T-helper 1 cell treated with Interleukin-12 subunit alpha and Interleukin-12 subunit beta and Interleukin-4 antibody, amounts not matched to agents 30 ng/mL and 1 ng/mL, for 36 hours (primary cell): ENCODE measurements around the gene SLC37A1. TPM values are rescaled to one million over a fixed set of nuclear protein-coding genes. Genes with fewer than 3 reads are reported as not detected.

Experiments used
- intact Hi-C: fragments of 100-400 bp; cut with micrococcal nuclease; formaldehyde crosslinking; loops from one replicate; pipeline ENCODE4 v1.15.1; 2024
- total RNA-seq: library from RNA; stranded (reverse); gene quantifications from 2 replicates; pipeline ENCODE4 v1.2.3, GENCODE V29; 2022

SLC37A1 gene
- total RNA-seq, 1 donor from 2014 or later, result 14.3 TPM

DNA sequence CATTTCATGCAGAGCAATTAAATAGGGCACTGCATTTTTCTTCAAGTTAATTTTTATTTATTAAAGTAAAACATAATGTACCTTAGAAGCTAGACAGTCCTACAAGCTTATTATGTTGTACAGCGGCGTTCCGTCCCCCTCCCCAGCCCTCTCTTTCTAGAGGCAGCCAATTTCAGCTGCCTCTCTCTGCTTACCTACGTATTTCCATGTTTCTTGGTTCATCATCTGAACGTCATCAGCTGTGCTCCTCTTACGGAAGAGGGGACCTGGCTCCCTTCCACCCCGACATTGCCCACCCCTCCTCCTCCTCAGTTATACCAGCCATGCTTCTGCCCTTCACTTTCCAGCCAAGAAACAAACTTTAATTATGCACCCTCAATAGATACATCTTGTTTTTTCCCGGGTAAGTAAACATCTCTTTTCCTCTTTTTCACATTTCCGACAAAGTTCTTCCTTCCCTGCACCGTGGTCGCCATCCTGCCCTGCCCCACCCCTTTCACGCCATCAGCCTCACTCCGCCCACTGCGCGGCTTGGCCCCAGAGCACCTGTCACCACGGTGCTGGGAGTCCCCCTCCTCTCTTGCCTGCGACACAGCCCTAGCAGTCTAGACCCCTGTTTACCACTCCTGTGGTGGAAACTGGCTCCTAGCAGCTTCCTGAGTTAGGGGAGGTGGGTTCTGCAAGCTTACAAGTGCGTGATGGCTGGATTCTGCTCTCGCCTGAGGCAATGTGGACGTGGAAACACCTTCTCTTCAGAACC, 57.9 kb downstream of the SLC37A1 start:
- intact Hi-C loops, result no loop called here

DNA sequence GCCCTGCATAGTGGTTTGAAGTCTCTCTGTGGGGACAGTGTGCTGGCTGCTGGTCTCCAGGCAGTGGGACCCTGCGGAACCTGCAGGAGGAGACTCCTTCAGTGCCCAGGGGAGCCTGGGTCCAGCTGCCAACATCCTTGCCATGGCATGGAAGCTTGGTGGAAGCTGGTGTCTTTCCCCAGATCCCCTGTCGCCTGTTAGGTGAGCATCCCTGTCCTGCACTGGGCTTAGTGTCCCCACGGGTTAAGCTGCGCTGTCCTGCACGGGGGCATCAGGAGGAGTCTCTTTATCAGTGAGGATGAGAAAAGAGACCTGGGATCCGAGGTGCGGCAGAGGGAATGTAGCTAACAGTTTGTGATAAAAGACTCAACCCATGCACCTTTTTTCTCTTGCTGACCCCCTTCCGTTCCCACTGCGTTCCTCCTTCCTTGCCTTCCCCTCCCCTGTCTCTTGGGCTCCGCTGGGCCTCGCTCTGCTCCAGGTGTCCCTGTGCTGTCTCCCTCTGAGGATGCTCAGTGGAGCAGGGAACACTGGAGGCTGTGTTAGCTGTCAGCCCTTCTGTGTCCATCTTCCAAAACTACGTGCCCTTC, 59.3 kb downstream of the SLC37A1 start:
- intact Hi-C loops, result no loop called here

DNA sequence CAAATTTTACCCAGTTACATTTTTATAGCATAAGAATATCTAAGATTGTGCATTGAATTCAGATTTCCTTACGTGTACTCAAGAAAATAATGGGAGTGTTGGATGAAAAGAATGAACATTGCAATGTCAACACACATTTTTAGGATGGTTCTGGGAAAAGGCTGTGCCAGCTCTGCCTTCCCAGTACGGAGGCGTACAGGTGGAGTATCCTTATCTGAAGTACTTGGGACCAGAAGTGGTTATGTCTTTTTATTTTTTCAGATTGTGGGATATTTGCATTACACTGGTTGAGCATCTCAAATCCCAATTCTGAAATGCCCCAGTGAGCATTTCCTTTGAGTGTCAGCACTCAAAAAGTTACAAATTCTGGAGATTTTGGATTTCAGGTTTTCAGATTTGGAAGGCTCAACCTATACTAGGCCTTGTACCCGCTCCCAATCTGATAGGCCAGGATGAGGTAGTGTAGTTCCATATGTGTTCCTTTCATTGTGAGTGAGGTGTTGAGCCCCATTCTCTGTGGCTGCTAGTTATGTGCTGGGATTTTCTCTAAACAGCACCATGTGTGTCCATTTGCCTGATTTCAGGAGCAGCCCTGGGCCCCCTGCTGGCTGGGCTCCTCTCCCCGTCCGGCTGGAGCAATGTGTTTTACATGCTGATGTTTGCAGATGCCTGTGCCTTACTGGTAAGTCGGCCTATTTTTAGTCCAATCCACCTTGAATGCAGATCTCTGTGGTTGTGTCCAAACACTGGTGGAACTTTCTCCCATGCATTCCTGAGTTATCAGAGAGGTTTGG, 60.8 kb downstream of the SLC37A1 start:
- intact Hi-C loops, result no loop called here

DNA sequence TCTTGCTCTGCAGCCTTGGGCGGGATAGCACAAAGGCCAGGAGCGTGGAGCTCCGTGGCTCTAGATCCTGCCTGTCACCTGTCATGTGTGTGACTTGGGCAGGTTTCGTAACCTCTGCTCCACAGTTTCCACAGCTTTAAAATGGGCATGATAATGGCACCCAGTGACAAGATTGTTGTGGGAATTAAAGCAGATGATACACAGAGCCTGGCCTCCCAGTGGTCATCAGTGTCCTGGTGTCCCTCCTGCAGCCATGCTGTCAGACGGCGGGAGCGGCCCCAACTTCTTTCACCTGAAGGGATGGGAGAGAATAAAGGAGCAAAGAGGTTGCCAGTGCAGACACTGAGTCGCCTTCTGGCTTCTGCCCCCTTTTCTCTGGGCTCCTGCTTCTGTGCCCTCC, 61.5 kb downstream of the SLC37A1 start:
- intact Hi-C loops, result no loop called here

DNA sequence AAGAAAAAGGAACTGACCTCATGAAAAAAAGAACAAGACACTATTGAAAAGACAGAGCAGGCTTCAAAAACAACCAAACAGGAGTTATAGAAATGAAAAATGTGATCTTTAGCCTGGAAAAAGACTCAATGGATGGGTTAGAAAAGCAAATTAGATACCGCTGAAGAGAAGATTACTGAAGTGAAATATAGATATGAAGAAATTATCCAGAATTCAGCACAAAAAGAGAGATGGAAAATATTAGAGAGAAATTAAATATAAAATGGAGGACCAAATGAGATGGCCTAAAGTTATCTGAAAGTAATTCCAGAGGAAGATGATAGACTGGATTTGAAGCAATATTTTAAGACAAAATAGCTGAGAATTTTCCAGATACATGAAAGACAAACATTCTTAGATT, 63.0 kb downstream of the SLC37A1 start:
- intact Hi-C loops, result no loop called here

DNA sequence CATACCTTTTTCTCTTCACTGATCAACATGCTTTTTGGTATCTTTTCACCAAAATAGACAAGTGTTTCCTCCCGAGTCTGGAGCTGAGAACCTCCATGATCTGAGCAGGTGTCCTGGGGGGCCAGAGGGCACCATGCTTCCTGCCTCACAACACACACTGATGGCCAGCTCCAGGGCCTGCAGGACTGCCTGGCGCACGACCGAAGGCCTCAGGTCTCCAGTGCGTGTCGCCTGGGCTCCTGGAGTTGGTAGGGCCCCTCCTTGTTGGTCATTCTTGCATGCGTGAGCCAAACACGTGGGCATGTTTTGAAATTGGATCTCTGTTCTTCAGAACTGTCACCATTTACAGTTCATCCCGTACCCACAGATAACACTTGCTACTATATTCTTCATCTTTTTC, 64.4 kb downstream of the SLC37A1 start:
- intact Hi-C loops, result no loop called here

DNA sequence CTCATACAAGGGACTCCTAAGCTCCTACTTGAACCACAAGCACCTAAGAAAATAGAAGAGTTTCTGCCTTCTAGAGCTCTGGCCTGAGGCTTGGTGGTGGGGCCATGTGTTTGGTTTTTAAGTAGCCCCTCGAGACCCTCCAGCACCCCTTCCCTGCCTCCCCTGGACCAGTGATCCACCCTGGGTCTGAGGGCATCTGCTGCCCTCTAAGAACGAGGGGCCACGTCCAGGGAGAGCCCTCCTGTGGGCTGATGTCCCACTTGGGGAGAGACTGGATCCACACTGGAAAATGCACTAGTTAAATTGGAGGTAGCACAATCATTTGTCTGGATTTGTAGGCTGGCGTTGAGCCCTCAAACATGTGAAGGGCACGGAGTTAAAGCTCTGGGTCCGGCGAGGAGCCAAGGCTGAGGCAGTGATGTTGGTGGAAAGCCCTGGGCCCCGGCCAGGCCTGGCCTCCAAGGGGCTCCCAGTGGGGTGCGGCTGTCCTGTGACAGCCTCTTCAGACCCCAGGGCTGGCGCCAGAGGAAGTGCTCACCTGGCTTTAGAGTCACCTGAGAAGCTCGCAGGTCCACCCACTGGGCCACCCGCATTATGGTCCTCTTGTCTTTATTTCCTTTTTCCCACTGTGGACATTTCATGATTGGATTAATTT, 65.2 kb downstream of the SLC37A1 start:
- intact Hi-C loops, result no loop called here

DNA sequence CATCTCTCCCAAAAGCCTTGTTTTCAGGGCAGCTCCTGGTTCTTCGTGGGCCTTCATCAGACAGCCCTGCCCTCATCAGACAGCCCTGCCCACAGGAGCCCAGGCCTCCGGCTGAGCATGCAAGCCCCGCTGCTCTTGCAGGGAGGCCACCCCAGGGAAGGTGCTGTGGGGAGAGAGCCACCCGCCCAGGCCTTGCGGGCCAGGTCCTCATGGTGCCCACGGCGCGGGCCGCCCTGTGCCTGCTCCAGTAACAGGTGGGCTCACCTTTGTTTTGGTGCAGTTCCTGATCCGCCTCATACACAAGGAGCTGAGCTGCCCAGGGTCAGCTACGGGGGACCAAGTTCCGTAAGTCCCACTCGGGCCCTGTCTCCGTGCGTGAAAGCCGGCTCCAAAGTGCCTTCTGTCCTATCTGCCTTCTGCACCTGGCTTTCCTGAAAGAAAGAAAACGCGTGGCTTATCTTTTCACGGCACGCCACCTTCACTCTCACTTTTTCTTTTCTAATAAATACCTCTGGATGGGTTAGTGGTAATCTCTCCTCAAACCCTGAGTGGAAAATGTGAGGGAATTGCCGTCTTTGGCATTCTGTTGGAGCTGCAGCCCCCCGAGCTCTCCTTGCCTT, 65.9 kb downstream of the SLC37A1 start:
- intact Hi-C loops, result no loop called here

DNA sequence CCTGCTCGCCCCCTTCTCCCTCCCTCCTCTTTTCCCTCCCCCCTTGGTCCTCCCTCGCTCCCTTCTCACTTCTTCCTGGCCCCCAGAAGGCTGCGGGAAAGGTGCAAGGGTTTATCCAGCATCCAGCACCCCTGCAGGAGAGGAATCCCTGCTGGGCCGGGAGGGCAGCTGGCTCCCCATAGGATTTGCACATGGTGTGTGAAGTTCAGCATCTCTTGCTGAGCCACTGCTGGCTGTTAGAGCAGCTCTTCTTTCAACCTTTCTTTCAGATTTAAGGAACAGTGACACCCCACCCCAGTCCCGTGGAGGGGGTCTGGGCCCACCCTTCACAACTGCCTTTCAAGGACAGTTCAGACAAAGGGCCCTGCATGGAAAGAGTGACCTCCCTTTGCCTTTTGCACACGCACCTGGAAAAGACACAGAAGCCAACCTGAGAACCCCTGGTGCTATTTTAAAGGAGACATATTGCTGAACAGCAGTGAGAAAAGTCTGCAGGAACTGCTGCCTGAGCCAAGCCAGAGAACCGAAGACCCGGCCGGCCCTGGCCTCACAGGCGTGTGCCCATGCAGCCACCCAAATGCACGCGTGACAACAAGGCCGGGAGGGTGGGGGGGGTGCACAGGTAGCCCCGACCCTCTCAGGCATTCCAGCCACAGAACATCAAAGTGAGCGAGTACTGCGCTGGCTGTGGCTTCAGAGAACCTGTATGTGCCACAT, 66.6 kb downstream of the SLC37A1 start:
- intact Hi-C loops, result no loop called here

DNA sequence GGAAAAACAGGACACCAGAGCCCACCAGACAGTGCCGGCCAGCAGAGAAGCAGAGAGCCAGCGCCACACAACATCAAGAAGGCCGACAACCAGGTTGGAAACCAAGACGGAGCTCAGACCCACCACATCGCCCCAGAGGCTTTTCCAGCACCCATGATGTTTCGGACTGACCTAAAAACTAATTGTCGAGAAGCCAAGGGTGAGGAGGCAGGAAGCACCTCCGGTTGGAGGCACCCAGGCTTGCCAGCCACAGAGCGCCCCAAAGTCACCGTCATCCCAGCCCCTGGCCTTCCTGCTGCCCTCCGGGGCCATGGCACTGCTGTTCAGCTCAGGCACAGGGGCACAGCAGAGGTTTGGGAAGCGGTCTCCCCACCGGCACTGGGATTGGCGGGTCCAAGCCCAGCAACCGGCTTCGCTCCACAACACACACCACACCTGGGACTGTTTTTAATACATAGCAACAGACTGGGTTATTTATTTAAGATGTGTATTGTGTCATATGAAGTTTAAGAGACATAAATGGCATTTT, 67.2 kb downstream of the SLC37A1 start:
- intact Hi-C loops, result no loop called here

DNA sequence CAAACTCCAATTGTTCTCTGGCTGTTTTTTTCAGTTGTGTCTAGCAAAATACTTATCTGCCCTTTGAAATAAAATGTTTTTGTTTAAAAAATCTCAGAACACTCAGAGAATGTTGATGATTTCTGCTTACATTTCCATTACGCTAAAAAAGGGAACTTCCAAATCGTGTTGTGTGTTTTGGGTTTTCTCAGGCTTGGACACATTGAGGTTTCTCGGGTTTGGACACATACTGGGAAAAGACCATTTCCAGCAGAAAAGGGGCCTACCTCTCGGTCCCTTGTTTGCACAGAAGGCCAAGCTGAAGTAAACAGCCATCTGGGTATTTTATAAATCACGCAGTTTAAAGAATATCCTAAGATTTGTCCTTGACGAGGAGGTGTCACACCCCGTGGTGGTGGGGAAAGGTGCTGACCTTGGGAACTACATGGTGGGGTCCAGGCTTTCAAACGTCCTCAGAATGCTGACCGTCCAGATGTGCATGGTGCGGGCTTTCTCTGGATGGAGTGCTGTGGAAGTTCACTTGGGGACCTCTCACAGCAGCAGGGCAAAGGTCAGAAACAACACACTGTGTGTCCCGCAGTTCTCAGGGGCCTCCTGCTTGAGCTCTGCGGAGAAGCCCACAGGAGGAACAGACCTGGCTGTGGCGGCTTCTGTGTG, 67.8 kb downstream of the SLC37A1 start:
- intact Hi-C loops, result no loop called here

DNA sequence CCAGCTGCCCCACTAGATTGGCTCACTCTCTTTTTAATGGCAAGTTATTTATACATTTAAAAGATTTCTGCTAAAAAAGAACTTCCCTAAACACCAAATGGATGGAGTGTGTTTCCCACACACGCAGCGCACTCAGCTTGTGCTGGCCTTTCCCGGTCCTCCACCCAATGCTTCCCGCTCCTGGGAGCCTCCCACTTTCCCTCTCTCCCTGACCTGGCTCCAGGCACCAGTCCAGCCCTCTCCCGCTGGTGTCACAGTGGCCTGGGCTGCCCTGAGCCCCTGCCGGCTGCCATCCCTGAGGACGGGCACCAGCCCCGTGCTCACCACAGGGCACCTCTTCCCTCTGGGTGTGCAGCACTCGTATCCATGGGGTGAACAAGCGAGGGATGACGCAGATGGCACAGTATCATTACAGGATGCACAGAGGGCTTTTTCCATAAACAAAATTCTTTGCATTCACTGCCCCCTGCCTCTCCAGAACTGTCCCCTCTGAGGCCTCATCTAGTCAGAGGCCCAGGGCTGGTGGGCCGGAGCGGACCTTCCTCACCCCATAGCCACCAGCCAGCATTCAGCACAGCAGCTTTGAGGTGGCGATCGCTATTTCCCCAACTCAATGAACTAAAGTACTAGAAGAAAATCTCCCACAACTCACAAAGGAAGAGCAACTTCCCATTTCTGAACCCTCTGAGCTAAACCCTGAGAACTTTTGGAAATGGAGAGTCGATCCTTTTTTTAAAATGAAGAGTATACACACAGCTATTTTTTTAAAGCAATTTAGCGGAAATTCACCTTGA, 68.5 kb downstream of the SLC37A1 start:
- intact Hi-C loops, result no loop called here

DNA sequence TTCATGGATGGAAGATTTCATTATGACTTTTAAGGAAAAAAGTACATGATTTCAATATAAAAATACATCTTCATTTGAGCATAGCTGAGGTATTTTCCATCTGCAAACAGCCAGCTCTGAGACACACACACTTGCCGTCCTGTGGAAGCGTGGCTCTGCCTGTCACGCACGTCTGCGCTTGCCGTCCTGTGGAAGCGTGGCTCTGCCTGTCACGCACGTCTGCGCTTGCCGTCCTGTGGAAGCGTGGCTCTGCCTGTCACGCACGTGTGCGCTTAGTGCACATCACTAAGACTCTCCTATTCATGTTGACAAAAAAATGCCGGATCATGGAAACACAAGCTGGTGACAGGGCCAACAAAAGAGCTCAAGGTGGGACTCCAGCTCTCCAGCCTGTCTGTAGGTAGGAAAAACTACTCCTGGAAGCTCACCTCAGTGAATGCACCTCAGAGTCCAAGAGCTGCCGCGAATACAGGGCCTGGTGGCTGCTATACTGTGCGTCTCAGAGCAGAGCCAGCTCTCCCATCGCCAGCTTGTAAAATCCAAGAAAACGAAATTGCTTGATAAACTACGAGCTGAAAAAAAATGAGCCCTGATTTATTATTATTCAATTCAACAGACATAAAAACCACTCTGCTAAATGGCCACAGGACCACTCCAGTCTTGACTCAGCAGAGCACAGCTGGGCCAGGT, 69.3 kb downstream of the SLC37A1 start:
- intact Hi-C loops, result no loop called here

DNA sequence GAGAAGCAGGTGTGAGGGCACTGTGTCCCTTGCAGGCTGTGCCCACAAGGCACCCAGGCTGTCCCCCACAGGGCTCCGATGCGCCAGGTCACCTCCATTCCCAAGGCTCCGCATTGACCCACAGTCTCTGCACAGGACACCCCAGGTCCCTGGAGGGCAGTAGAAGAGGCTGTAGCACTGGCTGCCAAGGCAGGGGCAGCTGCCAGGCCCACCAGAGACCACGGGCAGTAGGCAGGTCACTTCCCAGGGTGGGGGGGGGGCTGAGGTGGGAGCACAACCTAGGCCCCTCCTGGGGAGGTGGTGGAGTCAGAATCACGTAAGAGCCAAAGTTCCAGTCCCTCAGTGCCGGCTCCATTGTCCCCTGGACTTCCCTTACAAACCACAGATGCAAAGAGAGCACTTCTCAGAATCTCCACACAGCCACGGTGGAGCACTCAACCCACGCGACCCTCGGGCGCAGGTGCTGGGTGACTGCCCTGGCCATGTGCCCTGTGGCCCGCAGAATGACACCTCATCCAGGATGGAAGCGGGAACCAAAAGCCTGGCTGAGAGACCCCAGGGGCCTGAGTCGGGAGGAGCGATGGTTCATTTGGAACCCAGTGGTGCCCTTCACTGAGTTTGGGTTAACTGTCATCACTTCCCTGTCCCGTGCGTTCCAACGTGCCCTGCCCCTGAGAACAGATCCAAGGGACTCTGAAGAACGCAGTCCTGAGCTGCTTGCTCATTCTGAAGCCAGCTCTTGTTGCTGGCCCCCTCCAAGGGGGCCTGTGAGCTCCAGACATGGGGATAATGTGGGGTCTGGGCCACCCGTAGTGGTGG, 70.0 kb downstream of the SLC37A1 start:
- intact Hi-C loops, result no loop called here

DNA sequence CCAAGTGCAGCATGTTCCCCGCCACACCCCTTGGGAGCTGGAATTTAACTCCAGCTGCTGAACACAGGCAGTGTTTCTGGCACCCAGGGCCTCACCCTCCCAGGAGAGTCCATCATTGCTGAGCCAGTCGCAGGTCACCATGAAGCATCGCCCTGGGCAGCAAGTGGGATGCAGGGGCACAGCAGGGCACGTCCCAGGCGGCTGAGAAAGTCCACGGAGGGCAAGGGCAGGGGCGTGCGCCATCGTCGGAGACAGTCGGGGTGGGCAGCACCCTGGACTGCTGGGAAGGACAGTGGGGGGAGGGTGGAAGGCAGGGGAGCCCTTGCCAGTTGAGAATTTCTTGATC, 70.6 kb downstream of the SLC37A1 start:
- intact Hi-C loops, result no loop called here

DNA sequence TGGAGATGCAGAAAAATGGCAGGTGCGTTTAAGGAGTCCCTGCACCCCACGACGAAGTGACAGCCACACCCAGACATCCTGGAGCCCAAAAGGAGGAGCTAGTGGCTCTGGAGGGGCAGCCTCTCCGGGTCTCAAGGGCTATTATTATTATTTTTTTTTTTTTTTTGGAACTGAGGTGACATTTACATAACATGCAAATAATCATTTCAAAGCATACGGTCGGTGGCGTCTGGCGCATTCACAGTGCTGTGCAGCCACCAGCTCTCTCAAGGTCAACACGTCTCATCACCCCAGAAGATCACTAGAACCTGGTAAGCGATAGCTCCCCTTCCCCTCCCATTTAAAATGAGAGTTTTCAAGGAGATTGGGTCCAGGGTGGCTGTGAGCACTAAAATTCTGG, 72.2 kb downstream of the SLC37A1 start:
- intact Hi-C loops, result no loop called here

DNA sequence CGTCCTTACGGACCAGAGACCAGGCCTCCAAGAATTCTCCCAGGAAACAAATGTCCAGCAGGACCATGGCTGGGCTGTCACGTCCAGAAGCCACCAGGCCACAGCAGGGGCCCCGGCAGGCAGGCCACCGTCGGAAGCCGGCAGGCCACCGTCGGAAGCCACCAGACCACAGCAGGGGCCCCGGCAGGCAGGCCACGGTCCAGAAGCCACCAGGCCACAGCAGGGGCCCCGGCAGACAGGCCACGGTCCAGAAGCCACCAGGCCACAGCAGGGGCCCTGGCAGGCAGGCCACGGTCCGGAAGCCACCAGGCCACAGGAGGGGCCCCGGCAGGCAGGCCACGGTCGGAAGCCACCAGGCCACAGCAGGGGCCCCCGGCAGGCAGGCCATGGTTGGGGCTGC, 72.8 kb downstream of the SLC37A1 start:
- intact Hi-C loops, result no loop called here

DNA sequence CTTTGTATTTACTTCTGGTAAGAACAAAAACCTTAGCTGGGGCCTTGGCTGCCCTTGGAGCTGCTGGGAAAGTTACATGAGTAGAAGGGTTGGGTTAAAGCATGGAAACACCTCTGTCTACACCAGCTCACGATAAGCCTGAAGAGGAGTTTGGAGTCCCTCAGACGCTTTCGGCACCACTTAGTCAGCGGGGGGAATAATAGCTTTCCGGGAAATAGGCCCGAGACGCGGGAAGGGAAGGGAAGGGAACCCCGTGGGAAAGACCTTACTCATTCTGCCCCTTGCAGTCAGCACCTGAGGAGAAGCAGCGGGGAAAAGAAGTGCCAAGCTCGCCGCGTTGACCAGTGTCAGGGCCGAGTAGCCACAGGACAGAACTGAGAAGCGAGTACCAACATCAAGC, 73.4 kb downstream of the SLC37A1 start:
- intact Hi-C loops, result no loop called here
